HG02642 (cell line): Measurements from ENCODE around the gene PPAN.
A peak's percentile ranks its signal among the peaks of the same experiment; 100 is the strongest.

Source experiments
- ATAC-seq: cut with Tn5 transposase; IDR thresholded peaks from one replicate; pipeline ENCODE4 v1.9.1; 2021; ENCODE audit warnings: mild to moderate bottlenecking; ENCODE audit not compliant: unreplicated experiment, poor library complexity

PPAN gene

GRCh38 chr19:10112037-10112761, 6.0 kb downstream of the PPAN start:
- no peak for ATAC-seq

- peak; percentile 31 for ATAC-seq
Observed at GRCh38 chr19:10112895-10113591, 6.9 kb downstream of the PPAN start.

- ATAC-seq: no peak
Observed at GRCh38 chr19:10113592-10113963, 7.4 kb downstream of the PPAN start.

- ATAC-seq: no peak
Observed at GRCh38 chr19:10113964-10114650, 7.9 kb downstream of the PPAN start.

GRCh38 chr19:10114651-10115391, 8.7 kb downstream of the PPAN start:
- ATAC-seq: no peak

- ATAC-seq: no peak
Observed at GRCh38 chr19:10115392-10116084, 9.4 kb downstream of the PPAN start.

- ATAC-seq: no peak
Observed at GRCh38 chr19:10116085-10116865, 10.1 kb downstream of the PPAN start.

- ATAC-seq: no peak
Observed at GRCh38 chr19:10116866-10117616, 10.9 kb downstream of the PPAN start.

GRCh38 chr19:10118960-10119359, 12.8 kb downstream of the PPAN start:
- no peak for ATAC-seq

- no peak for ATAC-seq
Observed at GRCh38 chr19:10120538-10121189, 14.5 kb downstream of the PPAN start.

- ATAC-seq: no peak
Observed at GRCh38 chr19:10122045-10122444, 15.9 kb downstream of the PPAN start.

- no peak for ATAC-seq
Observed at GRCh38 chr19:10124429-10124828, 18.3 kb downstream of the PPAN start.

- no peak for ATAC-seq
Observed at GRCh38 chr19:10126213-10126639, 20.1 kb downstream of the PPAN start.

- ATAC-seq: no peak
Observed at GRCh38 chr19:10132905-10133304, 26.7 kb downstream of the PPAN start.

- ATAC-seq: no peak
Observed at GRCh38 chr19:10133596-10133995, 27.4 kb downstream of the PPAN start.

GRCh38 chr19:10134040-10134439, 27.9 kb downstream of the PPAN start:
- no peak for ATAC-seq

GRCh38 chr19:10135551-10136334, 29.6 kb downstream of the PPAN start:
- ATAC-seq: no peak
